Type B pancreatic cell (in vitro differentiated cells): ENCODE data around the gene XYLT1. TPM values are rescaled to one million over a fixed set of nuclear protein-coding genes. Genes with fewer than 3 reads are reported as not detected.

Experiments
- DNase-seq: peaks from one replicate; pipeline ENCODE4 v3.0.0; 2021; ENCODE audit warnings: mixed read lengths; ENCODE audit not compliant: unreplicated experiment; ENCODE audit errors: extremely low spot score
- H3K27ac Mint-ChIP-seq: 2 replicates; pipeline ENCODE4 v1.8.0; 2021; ENCODE audit warnings: mild to moderate bottlenecking, mixed read lengths
- H3K27me3 Mint-ChIP-seq: 2 replicates; pipeline ENCODE4 v1.8.0; 2021; ENCODE audit warnings: mixed read lengths
- H3K36me3 Mint-ChIP-seq: 2 replicates; pipeline ENCODE4 v1.8.0; 2021; ENCODE audit warnings: mixed read lengths
- H3K4me1 Mint-ChIP-seq: one replicate; pipeline ENCODE4 v1.8.0; 2021; ENCODE audit warnings: mixed read lengths; ENCODE audit not compliant: unreplicated experiment
- H3K4me3 Mint-ChIP-seq: 2 replicates; pipeline ENCODE4 v1.8.0; 2021; ENCODE audit warnings: mild to moderate bottlenecking, mixed read lengths
- H3K9me3 Mint-ChIP-seq: 2 replicates; pipeline ENCODE4 v1.8.0; 2021; ENCODE audit warnings: mixed read lengths
- total RNA-seq: library from RNA; stranded (reverse); gene quantifications from 2 replicates; pipeline ENCODE4 v1.2.1, GENCODE V29; 2021; ENCODE audit warnings: low replicate concordance
- TF ChIP-seq, protein P1 (sequence below): fragments of 200-600 bp; sonication (generic); conservative IDR thresholded peaks from 2 replicates; pipeline ENCODE4 v1.5.0; 2021; ENCODE audit warnings: antibody characterized with exemption, mild to moderate bottlenecking

Gene XYLT1
- total RNA-seq, 1 donor from 2014 or later: 14.9 TPM

DNA sequence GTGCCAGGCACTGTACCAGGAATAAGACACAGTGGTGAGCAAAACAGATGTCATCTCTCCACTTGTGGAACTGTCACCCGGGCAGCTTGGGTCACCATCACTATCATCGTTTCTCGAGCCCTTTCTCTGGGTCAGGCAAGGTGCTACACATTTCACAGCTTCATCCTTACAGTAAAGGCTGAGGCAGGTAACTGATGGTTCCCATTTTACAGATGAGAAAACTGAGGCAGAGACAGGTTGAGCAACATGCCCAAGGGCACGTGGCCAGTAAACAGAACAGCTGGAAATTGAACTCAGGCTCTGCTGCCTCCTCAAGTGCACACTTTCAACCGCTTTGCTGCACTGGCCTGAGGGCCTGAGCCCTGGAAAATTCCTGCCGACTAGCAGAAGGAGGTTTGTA lies 294.6 kb downstream of the XYLT1 start:
- Mint-ChIP-seq H3K36me3 (no peaks in the 10 kb centered on the region), H3K27ac (no peak overlapping the region), H3K9me3 (no peaks in the 10 kb centered on the region), H3K27me3 (no peaks in the 10 kb centered on the region), H3K4me1 (peaks cover 9% of the 10 kb centered on the region), H3K4me3 (no peak overlapping the region)
- TF ChIP-seq, protein P1, sequence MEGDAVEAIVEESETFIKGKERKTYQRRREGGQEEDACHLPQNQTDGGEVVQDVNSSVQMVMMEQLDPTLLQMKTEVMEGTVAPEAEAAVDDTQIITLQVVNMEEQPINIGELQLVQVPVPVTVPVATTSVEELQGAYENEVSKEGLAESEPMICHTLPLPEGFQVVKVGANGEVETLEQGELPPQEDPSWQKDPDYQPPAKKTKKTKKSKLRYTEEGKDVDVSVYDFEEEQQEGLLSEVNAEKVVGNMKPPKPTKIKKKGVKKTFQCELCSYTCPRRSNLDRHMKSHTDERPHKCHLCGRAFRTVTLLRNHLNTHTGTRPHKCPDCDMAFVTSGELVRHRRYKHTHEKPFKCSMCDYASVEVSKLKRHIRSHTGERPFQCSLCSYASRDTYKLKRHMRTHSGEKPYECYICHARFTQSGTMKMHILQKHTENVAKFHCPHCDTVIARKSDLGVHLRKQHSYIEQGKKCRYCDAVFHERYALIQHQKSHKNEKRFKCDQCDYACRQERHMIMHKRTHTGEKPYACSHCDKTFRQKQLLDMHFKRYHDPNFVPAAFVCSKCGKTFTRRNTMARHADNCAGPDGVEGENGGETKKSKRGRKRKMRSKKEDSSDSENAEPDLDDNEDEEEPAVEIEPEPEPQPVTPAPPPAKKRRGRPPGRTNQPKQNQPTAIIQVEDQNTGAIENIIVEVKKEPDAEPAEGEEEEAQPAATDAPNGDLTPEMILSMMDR: no peak
- no peak for DNase-seq

DNA sequence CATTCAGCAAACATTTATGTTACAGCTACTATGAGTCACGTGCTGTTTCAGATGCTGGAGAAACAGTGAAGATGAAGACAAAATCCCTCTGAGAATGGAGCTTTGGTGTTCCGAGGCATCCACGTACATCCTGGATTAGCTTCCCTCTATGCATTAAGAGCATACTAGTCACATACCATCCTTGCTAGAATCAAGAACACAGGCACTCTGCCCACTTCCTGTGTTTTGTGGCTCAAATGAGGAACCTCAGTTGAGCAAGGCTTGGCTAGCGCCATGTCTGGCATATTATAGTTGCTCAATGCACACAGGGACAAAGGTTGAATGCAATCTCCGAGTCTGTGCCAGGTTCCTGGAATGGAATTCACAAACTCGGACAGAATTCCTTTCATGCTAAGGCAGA lies 297.5 kb downstream of the XYLT1 start:
- TF ChIP-seq, protein P1: no peak
- H3K27ac Mint-ChIP-seq: no peak overlapping the region
- no peaks in the 10 kb centered on the region for H3K36me3 Mint-ChIP-seq
- H3K9me3 Mint-ChIP-seq: no peaks in the 10 kb centered on the region
- no peak for DNase-seq
- no peak overlapping the region for H3K4me3 Mint-ChIP-seq
- peaks cover 9% of the 10 kb centered on the region for H3K4me1 Mint-ChIP-seq
- H3K27me3 Mint-ChIP-seq: no peaks in the 10 kb centered on the region

DNA sequence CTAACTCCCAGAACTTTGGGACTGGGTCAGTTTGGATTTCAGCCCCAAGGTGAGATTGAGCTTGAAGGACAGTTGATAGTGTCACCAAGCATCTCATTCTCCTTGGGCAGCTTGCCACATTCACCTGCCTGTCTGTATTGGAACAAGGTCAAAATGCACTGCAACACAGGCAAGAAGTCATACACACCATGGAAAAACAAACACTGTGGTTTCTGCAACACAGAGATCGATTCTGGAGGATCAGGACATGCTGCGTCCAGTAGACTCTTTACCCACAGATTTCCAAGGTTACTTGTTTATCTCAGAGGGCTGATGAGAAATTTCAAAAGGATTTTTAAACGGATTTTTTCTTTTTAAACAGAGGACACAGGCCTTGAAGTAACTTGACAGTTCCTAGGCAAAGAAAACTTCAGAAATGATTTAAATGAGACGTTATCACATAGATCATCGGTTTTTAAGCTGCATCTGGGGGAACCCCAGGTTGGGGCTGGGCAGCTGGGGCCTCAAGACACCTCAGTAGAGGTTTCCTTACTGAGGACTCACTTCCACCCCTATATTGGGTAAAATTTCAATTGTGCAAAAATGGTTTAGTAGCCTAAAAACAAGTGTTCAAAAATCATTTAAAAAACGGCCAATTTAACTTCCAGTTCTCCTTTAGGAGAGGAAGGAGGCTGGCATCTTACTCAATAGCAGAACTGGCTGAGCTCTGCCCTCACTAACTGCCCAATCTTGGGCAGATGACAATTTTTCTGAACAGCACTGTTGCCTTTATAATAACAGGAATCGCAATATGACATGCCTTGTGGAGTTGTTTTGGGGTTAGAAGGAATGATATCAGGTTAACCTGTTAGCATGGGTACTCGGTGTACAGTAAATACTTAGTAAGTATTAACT lies 299.3 kb downstream of the XYLT1 start:
- Mint-ChIP-seq H3K36me3 (no peaks in the 10 kb centered on the region), H3K9me3 (no peaks in the 10 kb centered on the region), H3K4me1 (no peaks in the 10 kb centered on the region), H3K4me3 (no peak overlapping the region), H3K27me3 (no peaks in the 10 kb centered on the region), H3K27ac (no peak overlapping the region)
- TF ChIP-seq, protein P1: no peak
- no peak for DNase-seq

DNA sequence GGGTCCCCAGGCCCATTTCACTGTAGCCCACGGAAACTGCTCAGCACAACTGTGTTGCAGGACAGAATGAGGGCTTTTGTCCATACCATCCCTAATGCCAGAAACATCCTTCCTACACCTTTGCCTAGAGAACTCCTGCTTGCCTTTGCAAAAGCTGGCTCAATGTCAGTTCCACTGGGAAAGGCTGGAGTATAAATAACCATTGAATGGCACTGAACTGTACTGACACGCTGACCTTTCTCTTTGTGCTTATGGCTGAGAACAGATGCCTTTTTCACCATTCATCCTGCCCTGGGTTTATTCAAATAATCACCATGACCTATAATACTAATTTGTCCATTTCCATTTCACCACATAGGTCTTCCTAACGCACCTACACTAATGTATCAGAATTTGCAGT lies 300.3 kb downstream of the XYLT1 start:
- peaks cover 3% of the 10 kb centered on the region for H3K36me3 Mint-ChIP-seq
- no peak overlapping the region for H3K27ac Mint-ChIP-seq
- no peak for DNase-seq

DNA sequence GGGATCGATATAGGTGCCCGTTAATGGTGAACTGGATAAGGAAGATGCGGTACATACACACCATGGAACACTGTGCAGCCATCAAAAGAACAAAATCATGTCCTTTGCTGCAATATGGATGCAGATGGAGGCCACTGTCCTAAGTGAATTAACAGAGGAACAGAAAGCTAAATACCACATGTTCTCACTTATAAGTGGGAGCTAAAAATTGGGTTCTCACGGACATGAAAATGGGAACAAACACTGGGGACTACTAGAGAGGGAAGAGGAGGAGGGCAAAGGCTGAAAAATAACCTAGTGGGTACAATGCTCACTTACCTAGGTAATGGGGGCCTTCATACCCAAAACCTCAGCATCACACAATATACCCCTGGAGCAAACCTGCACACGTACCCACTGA lies 302.6 kb downstream of the XYLT1 start:
- Mint-ChIP-seq H3K9me3 (no peaks in the 10 kb centered on the region), H3K4me3 (no peak overlapping the region), H3K27me3 (no peaks in the 10 kb centered on the region), H3K27ac (no peak overlapping the region), H3K36me3 (peaks cover 3% of the 10 kb centered on the region), H3K4me1 (no peaks in the 10 kb centered on the region)
- DNase-seq: no peak
- TF ChIP-seq, protein P1: no peak

More for the DNA sequence above, 300.3 kb downstream of the XYLT1 start:
- no peaks in the 10 kb centered on the region for H3K4me1 Mint-ChIP-seq
- no peaks in the 10 kb centered on the region for H3K27me3 Mint-ChIP-seq
- TF ChIP-seq, protein P1: no peak
- H3K9me3 Mint-ChIP-seq: no peaks in the 10 kb centered on the region
- H3K4me3 Mint-ChIP-seq: no peak overlapping the region
